ENCODE results near the gene HAAO. TPM values are rescaled to one million over a fixed set of nuclear protein-coding genes. Genes with fewer than 3 reads are reported as not detected.

HAAO gene
- total RNA-seq, 1 experiment from 2014 or later: 6.6 TPM

GRCh38 chr2:42755191-42755880 is 37.0 kb downstream of the HAAO start:
- H3K79me1 ChIP-seq (ENCODE audit: insufficient read depth, low read depth, low read length, poor library complexity, severe bottlenecking): no peaks in the 10 kb centered on the region
- no peaks in the 10 kb centered on the region for H4K20me1 ChIP-seq (ENCODE audit: control insufficient read depth, insufficient read depth, insufficient read length)
- H3K23ac ChIP-seq (ENCODE audit: insufficient read length, low read depth, low read length): no peak overlapping the region
- no peak overlapping the region for H3K9ac ChIP-seq (ENCODE audit: extremely low read depth, insufficient read length, low read length)
- no peak overlapping the region for H3T11ph ChIP-seq (ENCODE audit: low read length)
- H3K27ac Mint-ChIP-seq: peak overlapping the region in 1 of 3 experiments; percentile 45; a peak in 2 of 7 replicates
- no peaks in the 10 kb centered on the region for H3K23me2 ChIP-seq (ENCODE audit: insufficient read length, low read depth, low read length, poor library complexity, severe bottlenecking)
- H2BK12ac ChIP-seq (ENCODE audit: insufficient read length, low read depth, low read length): no peak overlapping the region
- TF ChIP-seq CTCF (conservative IDR thresholded peaks at IDR 0.05): no peak
- no peak overlapping the region for H3K56ac ChIP-seq (ENCODE audit: insufficient read length, low read depth, low read length)
- no peak overlapping the region for H3K4me2 ChIP-seq (ENCODE audit: insufficient read depth, insufficient read length, low read length)
- no peak overlapping the region for H3K14ac ChIP-seq (ENCODE audit: insufficient read depth, low read length)
- WGBS (ENCODE audit: extremely low coverage, insufficient read length, low lambda C conversion rate): no CpG with 5 or more reads among the region's 14 CpGs
- no peaks in the 10 kb centered on the region for H3K27me3 ChIP-seq (ENCODE audit: insufficient read depth, low read length)
- DNase-seq: no peak
- no peak overlapping the region for H2BK20ac ChIP-seq (ENCODE audit: low read depth, low read length, poor library complexity, severe bottlenecking)
- no peaks in the 10 kb centered on the region for H3K4me1 ChIP-seq (ENCODE audit: insufficient read depth, low read length)
- H3K4ac ChIP-seq (ENCODE audit: low read depth, low read length): no peak overlapping the region
- H2BK120ac ChIP-seq (ENCODE audit: low read depth, low read length, poor library complexity, severe bottlenecking): no peak overlapping the region
- H4K8ac ChIP-seq (replicated peaks; ENCODE audit: insufficient read length, low read depth, low read length): no peak overlapping the region
- H2AK5ac ChIP-seq (ENCODE audit: insufficient read length, low read length): no peak overlapping the region
- no peak overlapping the region for H4K91ac ChIP-seq (ENCODE audit: insufficient read length, low read depth, low read length)
- H3K36me3 Mint-ChIP-seq (ENCODE audit: insufficient read depth in 1 of 3, low read depth in 3 of 3): peaks cover 0 to 8% (median 2%) of the 10 kb centered on the region in 3 experiments; a peak in 2 of 7 replicates
- H2BK15ac ChIP-seq (ENCODE audit: low read depth, low read length): no peak overlapping the region
- H2AFZ ChIP-seq (ENCODE audit: low read length): no peak overlapping the region
- no peak overlapping the region for H4K5ac ChIP-seq (ENCODE audit: insufficient read length, low read depth, low read length)
- H3K79me2 ChIP-seq (ENCODE audit: insufficient read depth, low read length): no peaks in the 10 kb centered on the region
- peaks cover 11 to 25% of the 10 kb centered on the region in 2 experiments for H3K4me1 Mint-ChIP-seq
- H3K18ac ChIP-seq (ENCODE audit: insufficient read length, low read depth, low read length): no peak overlapping the region
- H3K9me3 Mint-ChIP-seq: no peaks in the 10 kb centered on the region
- no peaks in the 10 kb centered on the region for H3K27me3 Mint-ChIP-seq (ENCODE audit: low read depth)
- no peak overlapping the region for H3K4me3 Mint-ChIP-seq
- H2BK5ac ChIP-seq (ENCODE audit: insufficient read length, low read length): no peak overlapping the region
- no peaks in the 10 kb centered on the region for H3K9me3 ChIP-seq (ENCODE audit: control insufficient read depth, low read depth, low read length)
- H3K27ac ChIP-seq (ENCODE audit: insufficient read length, low read depth, low read length): no peak overlapping the region

All from H9 (cell line).